HCT116 (cell line): Measurements from ENCODE around the gene ADGRB2. TPM values are rescaled to one million over a fixed set of nuclear protein-coding genes. Genes with fewer than 3 reads are reported as not detected.

Experiments used
- ATAC-seq: fragments of 200-7000 bp; cut with Tn5 transposase; 2 replicates; pipeline ENCODE4 v1.9.1; 2020; ENCODE audit warnings: mild to moderate bottlenecking, moderate library complexity
- BruUV-seq: library from RNA; stranded (reverse); fragments of 400-500 nt; replicated peaks from 2 replicates; lab custom pipeline; 2021; lab: Mats Ljungman, UMichigan
- CTCF ChIA-PET: fragments of 300-600 bp; sonication (Branson Sonifier 250); formaldehyde crosslinking; loops from one replicate; lab custom pipeline; 2021; ENCODE audit warnings: antibody characterized with exemption; lab: Charles Lee
- POLR2A ChIA-PET: fragments of 300-600, 350-600 bp; sonication (Branson Sonifier 250); formaldehyde crosslinking; loops from one replicate; lab custom pipeline; 2021; ENCODE audit warnings: antibody characterized with exemption; lab: Charles Lee
- RAD21 ChIA-PET, 2 experiments: fragments of 300-600 bp; sonication (Branson Sonifier 250); formaldehyde crosslinking; loops; one replicate each; lab custom pipeline; 2023; ENCODE audit warnings: low total read pairs in 2 of 2; ENCODE audit not compliant: uncharacterized antibody in 2 of 2, unreplicated experiment in 2 of 2, low non-redundant PET in 1 of 2; lab: Charles Lee
- DNase-seq: peaks from one replicate; pipeline ENCODE4 v3.0.0-alpha.2; 2010; ENCODE audit warnings: low read depth, low spot score
- H2AFZ ChIP-seq: fragments of 200-600 bp; shearing (Covaris generic), sonication (generic); 2 replicates; pipeline ENCODE4 v1.6.1; 2017; ENCODE audit warnings: low read depth, mixed run types, mixed read lengths, antibody characterized with exemption, low read length; ENCODE audit not compliant: poor library complexity, severe bottlenecking
- H3K27ac ChIP-seq: 2 replicates; pipeline ENCODE4 v1.5.1; 2012; ENCODE audit warnings: low read depth, low read length
- H3K27me3 ChIP-seq: fragments of 200-600 bp; sonication (generic); 2 replicates; pipeline ENCODE4 v1.6.1; 2016; ENCODE audit warnings: mixed run types, low read length, mixed read lengths; ENCODE audit not compliant: insufficient read depth
- H3K36me3 ChIP-seq, 2 experiments: fragments of 200-500 bp in 1 of 2; fragments of 200-600 bp in 1 of 2; sonication (Bioruptor generic) in 1 of 2; sonication (generic) in 1 of 2; 2 replicates each; pipeline versions ENCODE4 v1.5.1 to v1.6.1; 2014 to 2016; ENCODE audit warnings: low read length in 2 of 2, inconsistent platforms in 1 of 2, mixed read lengths in 1 of 2, mixed run types in 1 of 2; ENCODE audit not compliant: insufficient read depth in 2 of 2, control insufficient read depth in 1 of 2
- H3K4me1 ChIP-seq, 2 experiments: fragments of 200-600 bp in 1 of 2; sonication (generic) in 1 of 2; 2 replicates each; pipeline versions ENCODE4 v1.5.1 to v1.6.1; 2012 to 2017; ENCODE audit warnings: low read length in 2 of 2, inconsistent platforms in 1 of 2, mild to moderate bottlenecking in 1 of 2, mixed read lengths in 1 of 2, mixed run types in 1 of 2, moderate library complexity in 1 of 2; ENCODE audit not compliant: insufficient read depth in 2 of 2, control insufficient read depth in 1 of 2
- H3K4me2 ChIP-seq: fragments of 200-600 bp; sonication (generic); 2 replicates; pipeline ENCODE4 v1.6.1; 2017; ENCODE audit warnings: mixed run types, low read length, mixed read lengths
- H3K4me3 ChIP-seq, 2 experiments: fragments of 200-600 bp in 1 of 2; sonication (generic) in 1 of 2; replicated peaks in 1 of 2; 2 replicates each; pipeline ENCODE4 v1.5.1; 2011 to 2016; ENCODE audit warnings: low read length in 2 of 2, control low read depth in 1 of 2, low read depth in 1 of 2, mild to moderate bottlenecking in 1 of 2, mixed read lengths in 1 of 2, mixed run types in 1 of 2
- H3K79me2 ChIP-seq: fragments of 200-600 bp; sonication (generic); 2 replicates; pipeline ENCODE4 v1.6.1; 2017; ENCODE audit warnings: mild to moderate bottlenecking, mixed run types, low read length, moderate library complexity, mixed read lengths; ENCODE audit not compliant: insufficient read depth
- H3K9ac ChIP-seq: fragments of 200-600 bp; sonication (generic); 2 replicates; pipeline ENCODE4 v1.6.1; 2016; ENCODE audit warnings: low read length, mixed read lengths
- H3K9me2 ChIP-seq: fragments of 200-600 bp; sonication (generic), shearing (Covaris generic); 2 replicates; pipeline ENCODE4 v1.6.1; 2017; ENCODE audit warnings: mixed run types, mild to moderate bottlenecking, moderate library complexity; ENCODE audit not compliant: insufficient read depth
- H3K9me3 ChIP-seq, 2 experiments: fragments of 200-500 bp in 1 of 2; fragments of 200-600 bp in 1 of 2; sonication (Bioruptor generic) in 1 of 2; sonication (generic) in 1 of 2; 2 replicates each; pipeline ENCODE4 v1.6.1; 2014 to 2017; ENCODE audit warnings: low read length in 2 of 2, mixed read lengths in 2 of 2, inconsistent platforms in 1 of 2, low read depth in 1 of 2, mild to moderate bottlenecking in 1 of 2, mixed run types in 1 of 2, moderate library complexity in 1 of 2; ENCODE audit not compliant: control insufficient read depth in 1 of 2, insufficient read depth in 1 of 2
- H4K20me1 ChIP-seq: fragments of 200-600 bp; sonication (generic), shearing (Covaris generic); 2 replicates; pipeline ENCODE4 v1.6.1; 2017; ENCODE audit warnings: mixed run types, mild to moderate bottlenecking, moderate library complexity; ENCODE audit not compliant: insufficient read depth
- CEBPB ChIP-seq: IDR thresholded peaks from 2 replicates; pipeline ENCODE4 v1.6.1; 2012; ENCODE audit warnings: low read depth
- EGR1 ChIP-seq: IDR thresholded peaks from 2 replicates; pipeline ENCODE4 v1.6.1; 2012; ENCODE audit warnings: low read depth
- ELF1 ChIP-seq: IDR thresholded peaks from 2 replicates; pipeline ENCODE4 v1.6.1; 2012; ENCODE audit warnings: low read depth, borderline replicate concordance
- EZH2 ChIP-seq: fragments of 200-600 bp; sonication (generic); IDR thresholded peaks from 2 replicates; pipeline ENCODE4 v1.6.1; 2017; ENCODE audit warnings: antibody characterized with exemption, mixed run types
- EZH2phosphoT487 ChIP-seq: fragments of 200-600 bp; IDR thresholded peaks from 2 replicates; pipeline ENCODE4 v1.6.1; 2018; ENCODE audit warnings: antibody characterized with exemption, borderline replicate concordance
- JUND ChIP-seq: IDR thresholded peaks from 2 replicates; pipeline ENCODE4 v1.6.1; 2012
- POLR2A ChIP-seq: IDR thresholded peaks from 2 replicates; pipeline ENCODE4 v1.7.0; 2011; ENCODE audit warnings: borderline replicate concordance; ENCODE audit not compliant: insufficient read depth, insufficient read length; ENCODE audit errors: extremely low read depth
- REST ChIP-seq: IDR thresholded peaks from 2 replicates; pipeline ENCODE4 v1.6.1; 2012; ENCODE audit warnings: low read depth
- SIN3A ChIP-seq: IDR thresholded peaks from 2 replicates; pipeline ENCODE4 v1.6.1; 2012; ENCODE audit warnings: low read depth
- YY1 ChIP-seq: IDR thresholded peaks from 2 replicates; pipeline ENCODE4 v1.6.1; 2011; ENCODE audit warnings: low read length, low read depth, moderate library complexity, mild to moderate bottlenecking; ENCODE audit not compliant: insufficient replicate concordance; ENCODE audit errors: extremely low read depth
- ZFX ChIP-seq: fragments of 450-650 bp; IDR thresholded peaks from 2 replicates; pipeline ENCODE4 v1.6.1; 2017
- ZNF274 ChIP-seq: fragments of 200-500 bp; sonication (Bioruptor generic); IDR thresholded peaks from 2 replicates; pipeline ENCODE4 v1.6.1; 2014; ENCODE audit warnings: mild to moderate bottlenecking, low read depth, low read length, inconsistent platforms
- intact Hi-C: fragments of 100-400 bp; cut with micrococcal nuclease; formaldehyde crosslinking; loops from 2 replicates; pipeline ENCODE4 v1.10.0; 2022
- total RNA-seq: library from RNA; stranded (reverse); gene quantifications from one replicate; pipeline ENCODE4 v1.2.1, GENCODE V29; 2021; ENCODE audit not compliant: unreplicated experiment

Gene ADGRB2
- total RNA-seq, 1 experiment from 2014 or later = 10.1 TPM

GRCh38 chr1:31783846-31784245, 19.7 kb upstream of the ADGRB2 start:
- no peaks in the 10 kb centered on the region for H3K9me3 ChIP-seq
- H3K79me2 ChIP-seq = no peaks in the 10 kb centered on the region
- CTCF ChIA-PET = no interaction called here
- H3K36me3 ChIP-seq = no peaks in the 10 kb centered on the region
- no peaks in the 10 kb centered on the region for H3K9me2 ChIP-seq
- TF ChIP-seq SIN3A (no peak), JUND (no peak), CEBPB (no peak), POLR2A (no peak), ZFX (no peak), EZH2phosphoT487 (no peak), ZNF274 (no peak)
- TF ChIP-seq, all 23 proteins: peak for 0
- no peak overlapping the region for H3K4me3 ChIP-seq
- ChIA-PET RAD21 (no interaction called here), POLR2A (no interaction called here)
- intact Hi-C loops = loop anchor here (10.0 kb wide), 1 partner anchor 599 kb away; no protein-coding TSS in a partner anchor
- no peaks in the 10 kb centered on the region for H4K20me1 ChIP-seq
- no TSS peak for BruUV-seq
- H3K27ac ChIP-seq = no peak overlapping the region
- no peak overlapping the region for H3K4me2 ChIP-seq
- DNase-seq = no peak
- no peaks in the 10 kb centered on the region for H3K27me3 ChIP-seq
- no peak for ATAC-seq
- H3K4me1 ChIP-seq = peaks cover 0 to 29% of the 10 kb centered on the region in 2 experiments; a peak in 3 of 4 replicates
- no peak overlapping the region for H2AFZ ChIP-seq
- no peak overlapping the region for H3K9ac ChIP-seq

GRCh38 chr1:31782421-31783410, 18.6 kb upstream of the ADGRB2 start:
- Histone ChIP-seq H3K27ac (no peak overlapping the region), H3K4me2 (no peak overlapping the region), H3K9me2 (no peaks in the 10 kb centered on the region), H3K36me3 (no peaks in the 10 kb centered on the region), H3K9ac (no peak overlapping the region), H3K79me2 (no peaks in the 10 kb centered on the region), H4K20me1 (no peaks in the 10 kb centered on the region), H3K4me3 (no peak overlapping the region), H3K4me1 (peaks cover 0 to 17% of the 10 kb centered on the region in 2 experiments; a peak in 3 of 4 replicates), H3K9me3 (no peaks in the 10 kb centered on the region), H3K27me3 (no peaks in the 10 kb centered on the region), H2AFZ (no peak overlapping the region)
- RAD21 ChIA-PET = no interaction called here
- TF ChIP-seq CEBPB (no peak), YY1 (no peak), EZH2phosphoT487 (no peak), EZH2 (no peak), EGR1 (no peak), ELF1 (no peak), REST (no peak)
- CTCF ChIA-PET = no interaction called here
- BruUV-seq = no TSS peak
- DNase-seq (no peak), ATAC-seq (no peak)
- POLR2A ChIA-PET = no interaction called here
- intact Hi-C loops = loop anchor here (10.0 kb wide), 1 partner anchor 598 kb away; no protein-coding TSS in a partner anchor
